ENCODE results near the gene VPS13D.

VPS13D gene

DNA sequence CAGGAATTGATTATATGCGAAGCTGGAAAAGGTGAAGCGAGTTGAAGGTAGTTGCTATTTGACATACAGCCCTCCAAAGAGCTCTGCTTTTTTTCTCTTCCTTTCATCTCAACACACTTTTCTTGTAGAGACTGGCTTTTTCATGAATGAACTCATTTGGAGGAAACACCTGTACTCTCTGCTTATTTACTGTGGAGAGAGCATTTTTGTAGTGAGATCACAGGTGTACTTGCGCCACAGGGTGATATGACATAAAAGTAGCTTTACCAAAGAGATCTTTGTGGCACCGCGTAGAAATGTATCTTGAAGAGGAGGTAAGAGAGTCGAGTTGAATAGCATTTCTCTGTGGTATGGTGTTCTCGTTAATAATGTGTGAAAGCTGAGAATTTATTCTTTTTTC lies 187.6 kb downstream of the VPS13D start:
- no peaks in the 10 kb centered on the region for H3K4me1 ChIP-seq (ENCODE audit: low read length)
- no peak for TF ChIP-seq EZH2 (optimal IDR thresholded peaks at IDR 0.05; ENCODE audit: low read depth, low read length)
- TF ChIP-seq, protein P1, sequence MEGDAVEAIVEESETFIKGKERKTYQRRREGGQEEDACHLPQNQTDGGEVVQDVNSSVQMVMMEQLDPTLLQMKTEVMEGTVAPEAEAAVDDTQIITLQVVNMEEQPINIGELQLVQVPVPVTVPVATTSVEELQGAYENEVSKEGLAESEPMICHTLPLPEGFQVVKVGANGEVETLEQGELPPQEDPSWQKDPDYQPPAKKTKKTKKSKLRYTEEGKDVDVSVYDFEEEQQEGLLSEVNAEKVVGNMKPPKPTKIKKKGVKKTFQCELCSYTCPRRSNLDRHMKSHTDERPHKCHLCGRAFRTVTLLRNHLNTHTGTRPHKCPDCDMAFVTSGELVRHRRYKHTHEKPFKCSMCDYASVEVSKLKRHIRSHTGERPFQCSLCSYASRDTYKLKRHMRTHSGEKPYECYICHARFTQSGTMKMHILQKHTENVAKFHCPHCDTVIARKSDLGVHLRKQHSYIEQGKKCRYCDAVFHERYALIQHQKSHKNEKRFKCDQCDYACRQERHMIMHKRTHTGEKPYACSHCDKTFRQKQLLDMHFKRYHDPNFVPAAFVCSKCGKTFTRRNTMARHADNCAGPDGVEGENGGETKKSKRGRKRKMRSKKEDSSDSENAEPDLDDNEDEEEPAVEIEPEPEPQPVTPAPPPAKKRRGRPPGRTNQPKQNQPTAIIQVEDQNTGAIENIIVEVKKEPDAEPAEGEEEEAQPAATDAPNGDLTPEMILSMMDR (IDR thresholded peaks at IDR 0.05; ENCODE audit: low read length), result no peak
- no peak for TF ChIP-seq EZH2phosphoT487 (IDR thresholded peaks at IDR 0.05; ENCODE audit: low read length)
- no peak overlapping the region for H2AFZ ChIP-seq (ENCODE audit: low read length)
- no peaks in the 10 kb centered on the region for H3F3A ChIP-seq (ENCODE audit: insufficient read depth, low read length)
- no peak for DNase-seq
- no peak overlapping the region for H3K4me3 ChIP-seq (ENCODE audit: low read length)
- no peak overlapping the region for H3K4me2 ChIP-seq (ENCODE audit: low read depth, low read length)
- no peaks in the 10 kb centered on the region for H3K36me3 ChIP-seq (replicated peaks; ENCODE audit: insufficient read depth, low read length)
- no peak overlapping the region for H3K9ac ChIP-seq (ENCODE audit: low read length)
- H3K9me3 ChIP-seq (replicated peaks; ENCODE audit: insufficient read depth, low read length), result no peaks in the 10 kb centered on the region
- H3K79me2 ChIP-seq (ENCODE audit: low read length), result no peaks in the 10 kb centered on the region
- H3K27ac ChIP-seq (ENCODE audit: low read length), result no peak overlapping the region
- H4K20me1 ChIP-seq (ENCODE audit: insufficient read depth, low read length), result no peaks in the 10 kb centered on the region
- no peaks in the 10 kb centered on the region for H3K27me3 ChIP-seq (replicated peaks; ENCODE audit: insufficient read depth, low read length)
- H3K9me2 ChIP-seq (replicated peaks; ENCODE audit: insufficient read depth, low read length), result no peaks in the 10 kb centered on the region

DNA sequence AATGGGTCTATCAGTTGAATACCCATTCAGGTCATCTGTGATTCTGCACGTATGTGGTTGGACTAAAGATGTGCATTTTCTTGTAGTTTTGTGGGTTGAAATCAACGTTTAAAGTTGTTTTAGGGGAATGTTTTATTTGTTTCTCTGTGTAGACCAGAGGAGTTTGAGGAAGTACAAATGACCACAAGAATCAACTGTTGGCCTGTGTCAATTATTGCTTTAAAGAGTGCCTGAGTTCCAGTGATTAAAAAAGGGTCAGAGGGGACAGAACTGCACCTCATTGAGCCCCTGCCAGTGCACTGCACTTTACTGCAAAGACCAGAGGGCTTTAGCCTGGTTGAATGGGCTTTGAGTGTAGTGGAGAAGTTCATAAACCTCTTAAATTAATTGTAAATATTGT lies 190.3 kb downstream of the VPS13D start:
- Histone ChIP-seq H2AFZ (ENCODE audit: low read length) (no peak overlapping the region), H3K4me1 (ENCODE audit: low read length) (no peaks in the 10 kb centered on the region), H3K36me3 (replicated peaks; ENCODE audit: insufficient read depth, low read length) (no peaks in the 10 kb centered on the region), H3K4me3 (ENCODE audit: low read length) (no peak overlapping the region), H3K9me3 (replicated peaks; ENCODE audit: insufficient read depth, low read length) (no peaks in the 10 kb centered on the region), H3F3A (ENCODE audit: insufficient read depth, low read length) (no peaks in the 10 kb centered on the region), H3K9me2 (replicated peaks; ENCODE audit: insufficient read depth, low read length) (no peaks in the 10 kb centered on the region), H3K27me3 (replicated peaks; ENCODE audit: insufficient read depth, low read length) (no peaks in the 10 kb centered on the region), H3K9ac (ENCODE audit: low read length) (no peak overlapping the region), H3K27ac (ENCODE audit: low read length) (no peak overlapping the region), H4K20me1 (ENCODE audit: insufficient read depth, low read length) (no peaks in the 10 kb centered on the region), H3K79me2 (ENCODE audit: low read length) (no peaks in the 10 kb centered on the region), H3K4me2 (ENCODE audit: low read depth, low read length) (no peak overlapping the region)
- TF ChIP-seq EZH2phosphoT487 (IDR thresholded peaks at IDR 0.05; ENCODE audit: low read length) (no peak), EZH2 (optimal IDR thresholded peaks at IDR 0.05; ENCODE audit: low read depth, low read length) (no peak)
- TF ChIP-seq, protein P1 (IDR thresholded peaks at IDR 0.05; ENCODE audit: low read length), result no peak
- DNase-seq, result no peak

DNA sequence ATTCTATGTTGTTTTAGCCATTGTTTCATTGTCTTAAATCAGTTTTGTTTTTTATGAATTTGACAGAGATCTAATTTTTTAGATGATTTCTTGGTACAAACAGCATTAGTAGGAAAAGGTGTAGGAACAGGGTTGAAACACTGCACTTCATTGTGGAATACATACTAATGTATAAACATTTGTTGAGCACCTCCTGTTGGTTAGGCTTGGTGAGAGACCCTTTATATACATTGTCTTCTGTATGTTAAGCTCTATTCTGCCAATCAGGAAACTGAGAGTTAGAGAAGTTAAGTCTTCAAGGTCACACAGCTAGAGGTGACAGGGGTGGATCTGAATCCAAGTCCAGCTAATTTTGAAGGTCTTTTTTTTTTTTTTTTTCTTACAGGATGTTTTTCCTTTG lies 192.7 kb downstream of the VPS13D start:
- DNase-seq, result no peak

More for the DNA sequence above, 192.7 kb downstream of the VPS13D start:
- H3K4me2 ChIP-seq (ENCODE audit: low read depth, low read length), result no peak overlapping the region
- no peak overlapping the region for H3K4me3 ChIP-seq (ENCODE audit: low read length)
- H2AFZ ChIP-seq (ENCODE audit: low read length), result no peak overlapping the region
- no peaks in the 10 kb centered on the region for H4K20me1 ChIP-seq (ENCODE audit: insufficient read depth, low read length)
- H3K27me3 ChIP-seq (replicated peaks; ENCODE audit: insufficient read depth, low read length), result no peaks in the 10 kb centered on the region
- no peaks in the 10 kb centered on the region for H3K4me1 ChIP-seq (ENCODE audit: low read length)
- H3K36me3 ChIP-seq (replicated peaks; ENCODE audit: insufficient read depth, low read length), result no peaks in the 10 kb centered on the region
- H3K79me2 ChIP-seq (ENCODE audit: low read length), result no peaks in the 10 kb centered on the region
- TF ChIP-seq EZH2 (optimal IDR thresholded peaks at IDR 0.05; ENCODE audit: low read depth, low read length) (no peak), EZH2phosphoT487 (IDR thresholded peaks at IDR 0.05; ENCODE audit: low read length) (no peak)
- TF ChIP-seq, protein P1 (IDR thresholded peaks at IDR 0.05; ENCODE audit: low read length), result no peak
- no peaks in the 10 kb centered on the region for H3F3A ChIP-seq (ENCODE audit: insufficient read depth, low read length)
- no peaks in the 10 kb centered on the region for H3K9me2 ChIP-seq (replicated peaks; ENCODE audit: insufficient read depth, low read length)
- no peaks in the 10 kb centered on the region for H3K9me3 ChIP-seq (replicated peaks; ENCODE audit: insufficient read depth, low read length)
- no peak overlapping the region for H3K9ac ChIP-seq (ENCODE audit: low read length)
- H3K27ac ChIP-seq (ENCODE audit: low read length), result no peak overlapping the region
